K562 (cell line): ENCODE measurements around the gene ATP6V0E1. TPM values are rescaled to one million over a fixed set of nuclear protein-coding genes. Genes with fewer than 3 reads are reported as not detected.
A peak's percentile ranks its signal among the peaks of the same experiment; 100 is the strongest.

Experiments
- ATAC-seq: fragments of 200-7000 bp; cut with Tn5 transposase; 3 replicates; pipeline ENCODE4 v1.9.1; 2020; ENCODE audit warnings: moderate library complexity
- BruUV-seq: library from RNA; stranded (reverse); fragments of 400-500 nt; replicated peaks from 2 replicates; lab custom pipeline; 2021; lab: Mats Ljungman, UMichigan
- CTCF ChIA-PET: fragments of 300-600 bp; formaldehyde crosslinking; extraction: SDS; loops from one replicate; lab custom pipeline; 2021; ENCODE audit warnings: low intra/inter-chr PET ratio; lab: Yijun Ruan, JAX
- POLR2A ChIA-PET: fragments of 300-600, 350-650 bp; sonication (Branson Sonifier 250); formaldehyde crosslinking; extraction: SDS; loops from one replicate; lab custom pipeline; 2021; ENCODE audit warnings: antibody characterized with exemption, inconsistent platforms; lab: Yijun Ruan, JAX
- DNase-seq, 4 experiments: peaks; one replicate each; pipeline versions ENCODE4 v3.0.0 to v3.0.0-alpha.2; 2011 to 2018; ENCODE audit warnings: low spot score in 3 of 4, mixed read lengths in 3 of 4; ENCODE audit errors: extremely low read depth in 1 of 4
- FAIRE-seq: peaks from 2 replicates; lab custom pipeline; 2011; peaks lifted over from hg19 to GRCh38; lab: Jason Lieb, UNC
- H2AFZ ChIP-seq: 2 replicates; pipeline ENCODE4 v1.6.0; 2011; ENCODE audit warnings: low read depth, low read length, control low read depth, inconsistent platforms
- H3K27ac ChIP-seq: fragments of 200-600 bp; 3 replicates; pipeline ENCODE4 v1.8.0; 2011; ENCODE audit warnings: low read depth, mild to moderate bottlenecking, control low read depth, inconsistent platforms, low read length, moderate library complexity, mixed read lengths; ENCODE audit errors: extremely low read depth
- H3K27me3 ChIP-seq, 2 experiments: fragments of 300-600 bp in 1 of 2; 2 replicates in 1 of 2; 3 replicates in 1 of 2; pipeline versions ENCODE4 v1.6.0 to v1.8.0; 2011; ENCODE audit warnings: inconsistent platforms in 2 of 2, low read length in 2 of 2, mild to moderate bottlenecking in 1 of 2, mixed read lengths in 1 of 2, moderate library complexity in 1 of 2; ENCODE audit not compliant: control insufficient read depth in 2 of 2, insufficient read depth in 2 of 2
- H3K36me3 ChIP-seq: fragments of 300-600 bp; 3 replicates; pipeline ENCODE4 v1.8.0; 2011; ENCODE audit warnings: mild to moderate bottlenecking, low read length, inconsistent platforms; ENCODE audit not compliant: control insufficient read depth, insufficient read depth
- H3K4me1 ChIP-seq, 2 experiments: fragments of 200-600 bp in 1 of 2; replicated peaks in 1 of 2; 2 replicates in 1 of 2; 3 replicates in 1 of 2; pipeline versions ENCODE4 v1.5.1 to v1.8.0; 2011; ENCODE audit warnings: inconsistent platforms in 2 of 2, low read length in 2 of 2, mild to moderate bottlenecking in 1 of 2, mixed read lengths in 1 of 2, moderate library complexity in 1 of 2; ENCODE audit not compliant: control insufficient read depth in 2 of 2, insufficient read depth in 2 of 2
- H3K4me2 ChIP-seq: 2 replicates; pipeline ENCODE4 v1.6.1; 2011; ENCODE audit warnings: low read length, control low read depth, inconsistent platforms, mixed read lengths; ENCODE audit not compliant: insufficient read depth
- H3K4me3 ChIP-seq: fragments of 200-600 bp; sonication (generic), shearing (Covaris generic); 2 replicates; pipeline ENCODE4 v1.5.1; 2016; ENCODE audit warnings: control low read depth, inconsistent platforms
- H3K79me2 ChIP-seq: fragments of 200-600 bp; 3 replicates; pipeline ENCODE4 v1.8.0; 2011; ENCODE audit warnings: low read length, inconsistent platforms; ENCODE audit not compliant: control insufficient read depth, insufficient read depth
- H3K9ac ChIP-seq, 2 experiments: 2 replicates each; pipeline versions ENCODE4 v1.6.0 to v1.6.1; 2011; ENCODE audit warnings: low read depth in 2 of 2, low read length in 2 of 2, control low read depth in 1 of 2, inconsistent platforms in 1 of 2, mild to moderate bottlenecking in 1 of 2, mixed read lengths in 1 of 2; ENCODE audit not compliant: insufficient read depth in 1 of 2
- H3K9me1 ChIP-seq: one replicate; pipeline ENCODE4 v1.6.0; 2011; ENCODE audit warnings: inconsistent platforms, mild to moderate bottlenecking, low read length, moderate library complexity; ENCODE audit not compliant: control insufficient read depth, insufficient read depth
- H3K9me3 ChIP-seq: replicated peaks from 2 replicates; pipeline ENCODE4 v1.5.1; 2011; ENCODE audit warnings: low read depth, low read length, inconsistent platforms; ENCODE audit not compliant: control insufficient read depth, insufficient read depth
- H4K20me1 ChIP-seq: replicated peaks from 2 replicates; pipeline ENCODE4 v1.6.1; 2011; ENCODE audit warnings: low read length, inconsistent platforms, mixed read lengths; ENCODE audit not compliant: control insufficient read depth, insufficient read depth
- HINFP ChIP-seq: fragments of 450-650 bp; conservative IDR thresholded peaks from 2 replicates; pipeline ENCODE4 v1.6.1; 2016; ENCODE audit warnings: missing genetic modification characterization, low read depth, mild to moderate bottlenecking, control low read depth, missing compliant biosample characterization
- KLF10 ChIP-seq: fragments of 250-450 bp; sonication (Bioruptor Pico); IDR thresholded peaks from 2 replicates; pipeline ENCODE4 v1.6.1; 2021; ENCODE audit warnings: matching md5 sums
- MIER1 ChIP-seq: fragments of 450-650 bp; IDR thresholded peaks from 2 replicates; pipeline ENCODE4 v1.6.1; 2016; ENCODE audit warnings: antibody characterized with exemption, mild to moderate bottlenecking, low read depth
- ZNF592 ChIP-seq: fragments of 450-650 bp; IDR thresholded peaks from 2 replicates; pipeline ENCODE4 v1.6.1; 2017; ENCODE audit warnings: antibody characterized with exemption, mild to moderate bottlenecking
- WGBS: fragments of 100-300 bp; shearing (Covaris generic); methylation state at CpG from one replicate; pipeline ENCODE4 v1.1.6; 2016; ENCODE audit warnings: low coverage, mixed read lengths; ENCODE audit not compliant: insufficient coverage; ENCODE audit errors: missing lambda C conversion rate; 5-methylcytosine and 5-hydroxymethylcytosine counted together
- in situ Hi-C: fragments of 300-500 bp; cut with MboI; formaldehyde crosslinking; loops from 4 replicates; pipeline ENCODE4 v1.15.0; 2018; ENCODE audit warnings: inconsistent platforms, mixed read lengths
- intact Hi-C: fragments of 100-400 bp; cut with micrococcal nuclease; formaldehyde crosslinking; loops from 2 replicates; pipeline ENCODE4 v1.14.2; 2022
- polyA plus RNA-seq, 8 experiments: library from polyadenylated mRNA; depleted of rRNA in 4 of 8; stranded (reverse) in 5 of 8; unstranded in 3 of 8; fragments of >200 nt; fragmentation: Nextera tagmentation in 2 of 8; fragmentation: Illumina TruSeq in 1 of 8; extraction: Ambion mirVana in 2 of 8; extraction: Trizol in 1 of 8; gene quantifications; 2 replicates each; pipeline versions ENCODE4 v1.2.1 to v1.2.3, GENCODE V29; 2011 to 2014; ENCODE audit warnings: inconsistent platforms in 1 of 8, missing spikeins in 1 of 8
- total RNA-seq, 7 experiments: library from RNA; depleted of rRNA in 6 of 7; stranded (reverse); fragments of >200 nt in 6 of 7; fragmentation: Illumina TruSeq in 2 of 7; extraction: Trizol in 2 of 7; gene quantifications; 2 replicates each; pipeline versions ENCODE4 v1.2.1 to v1.2.3, GENCODE V29; 2011 to 2021; ENCODE audit warnings: low replicate concordance in 1 of 7

Gene ATP6V0E1
- total and polyA plus RNA-seq, 9 of the 15 experiments (the other 6 are each of a cell fraction or from before 2014, with no cell fraction given): 63.8 to 395 (median 112) TPM

GRCh38 chr5:173025651-173026050 is 42.1 kb downstream of the ATP6V0E1 start (continued):
- TF ChIP-seq ZNF592: no peak

- DNase-seq: no peak
- H3K4me3 ChIP-seq: no peak overlapping the region
- H3K27ac ChIP-seq: no peak overlapping the region
- no TSS peak for BruUV-seq
- intact Hi-C loops (no loop called here), in situ Hi-C loops (no loop called here)
- ATAC-seq: no peak
- H3K27me3 ChIP-seq: no peaks in the 10 kb centered on the region
- H3K4me1 ChIP-seq: peaks cover 15 to 16% of the 10 kb centered on the region in 2 experiments; a peak in 4 of 5 replicates
- no peak overlapping the region for H3K9ac ChIP-seq
- WGBS: 47% methylated on average over 7 of the region's 7 CpGs
- TF ChIP-seq HINFP (tag) (peak; percentile 77; the same call in 1 of the 2 replicates), KLF10 (no peak), MIER1 (peak; percentile 25; the same call in 1 of the 2 replicates)
- no peak overlapping the region for H3K4me2 ChIP-seq
- H3K9me1 ChIP-seq: no peaks in the 10 kb centered on the region
- no peak overlapping the region for H2AFZ ChIP-seq
- FAIRE-seq: no peak
- POLR2A ChIA-PET: interaction anchor here (1.0 kb wide), 1 partner anchor 16 kb away, joined by 3 read pairs; no protein-coding TSS in a partner anchor
- peaks cover 13% of the 10 kb centered on the region for H4K20me1 ChIP-seq
- H3K79me2 ChIP-seq: peaks cover 71% of the 10 kb centered on the region
- H3K36me3 ChIP-seq: peaks cover 39% of the 10 kb centered on the region
- no peaks in the 10 kb centered on the region for H3K9me3 ChIP-seq
- CTCF ChIA-PET: no interaction called here
These were observed 44.3 kb downstream of the ATP6V0E1 start for GRCh38 chr5:173027905-173028304.
